ENCODE measurements around the gene GJA3.

Gene GJA3

GRCh38 chr13:20144141-20144850 lies 16.6 kb downstream of the GJA3 start:
- Mint-ChIP-seq H3K9me3 (no peaks in the 10 kb centered on the region), H3K4me1 (peaks cover 22% of the 10 kb centered on the region), H3K27ac (no peak overlapping the region), H3K36me3 (ENCODE audit: low read depth) (no peaks in the 10 kb centered on the region), H3K4me3 (no peak overlapping the region), H3K27me3 (ENCODE audit: low read depth, poor library complexity) (peaks cover 15% of the 10 kb centered on the region)
- no peak for TF ChIP-seq CTCF (IDR thresholded peaks at IDR 0.05)
- no peak for DNase-seq

GRCh38 chr13:20142927-20143480 lies 17.8 kb downstream of the GJA3 start:
- peaks cover 25% of the 10 kb centered on the region for H3K27me3 Mint-ChIP-seq (ENCODE audit: low read depth, poor library complexity)
- H3K4me3 Mint-ChIP-seq: no peak overlapping the region
- no peak overlapping the region for H3K27ac Mint-ChIP-seq
- H3K9me3 Mint-ChIP-seq: no peaks in the 10 kb centered on the region
- no peak for TF ChIP-seq CTCF (IDR thresholded peaks at IDR 0.05)
- H3K4me1 Mint-ChIP-seq: peaks cover 10% of the 10 kb centered on the region
- DNase-seq: no peak
- H3K36me3 Mint-ChIP-seq (ENCODE audit: low read depth): no peaks in the 10 kb centered on the region

GRCh38 chr13:20142023-20142926 lies 18.6 kb downstream of the GJA3 start:
- no peak for TF ChIP-seq CTCF (IDR thresholded peaks at IDR 0.05)
- H3K27me3 Mint-ChIP-seq (ENCODE audit: low read depth, poor library complexity): peaks cover 32% of the 10 kb centered on the region
- H3K27ac Mint-ChIP-seq: no peak overlapping the region
- DNase-seq: no peak
- H3K9me3 Mint-ChIP-seq: no peaks in the 10 kb centered on the region
- H3K4me1 Mint-ChIP-seq: peaks cover 10% of the 10 kb centered on the region
- no peak overlapping the region for H3K4me3 Mint-ChIP-seq
- no peaks in the 10 kb centered on the region for H3K36me3 Mint-ChIP-seq (ENCODE audit: low read depth)

- H3K4me3 Mint-ChIP-seq: peak overlapping the region; percentile 28
- peaks cover 10% of the 10 kb centered on the region for H3K4me1 Mint-ChIP-seq
- DNase-seq: no peak
- no peaks in the 10 kb centered on the region for H3K9me3 Mint-ChIP-seq
- TF ChIP-seq CTCF (IDR thresholded peaks at IDR 0.05): no peak
- no peak overlapping the region for H3K27ac Mint-ChIP-seq
- H3K36me3 Mint-ChIP-seq (ENCODE audit: low read depth): no peaks in the 10 kb centered on the region
- H3K27me3 Mint-ChIP-seq (ENCODE audit: low read depth, poor library complexity): peaks cover 36% of the 10 kb centered on the region
These were observed 19.4 kb downstream of the GJA3 start for GRCh38 chr13:20141238-20142022.

- Mint-ChIP-seq H3K9me3 (no peaks in the 10 kb centered on the region), H3K27me3 (ENCODE audit: low read depth, poor library complexity) (peaks cover 43% of the 10 kb centered on the region), H3K4me1 (peaks cover 10% of the 10 kb centered on the region), H3K36me3 (ENCODE audit: low read depth) (no peaks in the 10 kb centered on the region), H3K4me3 (no peak overlapping the region), H3K27ac (no peak overlapping the region)
- TF ChIP-seq CTCF (IDR thresholded peaks at IDR 0.05): no peak
- no peak for DNase-seq
These were observed 20.4 kb downstream of the GJA3 start for GRCh38 chr13:20140487-20140886.
